Measurements from ENCODE around the gene COMMD3.

DNA sequence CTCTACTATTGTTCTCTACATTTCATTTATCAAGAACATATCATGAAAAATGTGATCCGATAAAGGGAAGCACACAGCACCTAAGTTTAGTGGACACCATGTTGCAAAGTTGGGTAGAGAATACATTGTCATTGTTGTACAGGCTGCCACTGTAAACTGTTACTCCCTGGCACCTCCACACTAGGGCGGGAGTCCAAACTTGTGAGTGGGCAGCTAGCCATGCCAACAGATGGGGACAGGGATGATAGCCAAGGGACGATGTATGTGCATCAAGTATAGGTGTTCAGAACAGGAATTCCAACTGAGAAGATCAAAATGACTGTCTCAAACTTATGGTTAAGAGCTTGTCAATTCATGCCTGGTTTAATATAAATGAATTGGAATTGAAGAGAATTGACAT is 31.1 kb upstream of the COMMD3 start:
- TF ChIP-seq, protein P1, sequence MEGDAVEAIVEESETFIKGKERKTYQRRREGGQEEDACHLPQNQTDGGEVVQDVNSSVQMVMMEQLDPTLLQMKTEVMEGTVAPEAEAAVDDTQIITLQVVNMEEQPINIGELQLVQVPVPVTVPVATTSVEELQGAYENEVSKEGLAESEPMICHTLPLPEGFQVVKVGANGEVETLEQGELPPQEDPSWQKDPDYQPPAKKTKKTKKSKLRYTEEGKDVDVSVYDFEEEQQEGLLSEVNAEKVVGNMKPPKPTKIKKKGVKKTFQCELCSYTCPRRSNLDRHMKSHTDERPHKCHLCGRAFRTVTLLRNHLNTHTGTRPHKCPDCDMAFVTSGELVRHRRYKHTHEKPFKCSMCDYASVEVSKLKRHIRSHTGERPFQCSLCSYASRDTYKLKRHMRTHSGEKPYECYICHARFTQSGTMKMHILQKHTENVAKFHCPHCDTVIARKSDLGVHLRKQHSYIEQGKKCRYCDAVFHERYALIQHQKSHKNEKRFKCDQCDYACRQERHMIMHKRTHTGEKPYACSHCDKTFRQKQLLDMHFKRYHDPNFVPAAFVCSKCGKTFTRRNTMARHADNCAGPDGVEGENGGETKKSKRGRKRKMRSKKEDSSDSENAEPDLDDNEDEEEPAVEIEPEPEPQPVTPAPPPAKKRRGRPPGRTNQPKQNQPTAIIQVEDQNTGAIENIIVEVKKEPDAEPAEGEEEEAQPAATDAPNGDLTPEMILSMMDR (IDR thresholded peaks at IDR 0.05; ENCODE audit: borderline replicate concordance, extremely low read depth, low read length, poor library complexity, severe bottlenecking): no peak
- TF ChIP-seq EZH2 (IDR thresholded peaks at IDR 0.05; ENCODE audit: borderline replicate concordance, low read depth, low read length, severe bottlenecking): no peak

Measured in DND-41 (cell line).